ENCODE measurements around the gene PLAC1. TPM values are rescaled to one million over a fixed set of nuclear protein-coding genes. Genes with fewer than 3 reads are reported as not detected.

Gene PLAC1
- total and polyA plus RNA-seq, 9 donors: 0.12 to 0.62 (median 0.40) TPM; not detected in 4

DNA sequence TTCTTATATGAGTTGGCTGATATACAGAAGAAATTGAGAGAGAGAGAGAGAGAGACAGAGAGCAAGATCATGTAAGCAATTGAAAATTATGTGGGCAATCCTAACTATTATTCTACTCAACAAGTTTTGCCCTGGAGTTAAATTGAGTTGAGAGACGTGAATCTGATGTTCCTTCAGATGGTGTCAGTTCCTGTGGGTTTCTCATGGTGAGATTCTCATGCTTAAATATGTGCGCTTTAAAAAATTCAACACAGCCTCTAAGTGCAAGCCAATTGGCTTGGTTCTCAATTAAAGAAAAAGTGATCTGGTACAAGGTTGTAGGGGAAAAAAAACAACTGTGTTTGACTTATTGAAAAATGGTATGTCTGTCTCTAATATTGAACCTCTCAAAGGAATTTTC is 35.4 kb upstream of the PLAC1 start:
- no peaks in the 10 kb centered on the region for H3K4me1 ChIP-seq (ENCODE audit: insufficient read depth)
- 70 to 78% (median 72%) methylated on average over 2 of the region's 2 CpGs for whole genome bisulfite sequencing, 3 donors
- H3K9me3 ChIP-seq: no peaks in the 10 kb centered on the region
- TF ChIP-seq CTCF (IDR thresholded peaks at IDR 0.05): no peak
- no peak for TF ChIP-seq POLR2A (IDR thresholded peaks at IDR 0.05)
- TF ChIP-seq EP300 (IDR thresholded peaks at IDR 0.05): no peak
- no peaks in the 10 kb centered on the region for H3K27me3 ChIP-seq
- H3K27ac ChIP-seq: no peak overlapping the region
- H3K4me3 ChIP-seq: no peak overlapping the region
- H3K36me3 ChIP-seq: no peaks in the 10 kb centered on the region
- DNase-seq: no peak
- intact Hi-C loops (cut with DNase I): no loop called here

DNA sequence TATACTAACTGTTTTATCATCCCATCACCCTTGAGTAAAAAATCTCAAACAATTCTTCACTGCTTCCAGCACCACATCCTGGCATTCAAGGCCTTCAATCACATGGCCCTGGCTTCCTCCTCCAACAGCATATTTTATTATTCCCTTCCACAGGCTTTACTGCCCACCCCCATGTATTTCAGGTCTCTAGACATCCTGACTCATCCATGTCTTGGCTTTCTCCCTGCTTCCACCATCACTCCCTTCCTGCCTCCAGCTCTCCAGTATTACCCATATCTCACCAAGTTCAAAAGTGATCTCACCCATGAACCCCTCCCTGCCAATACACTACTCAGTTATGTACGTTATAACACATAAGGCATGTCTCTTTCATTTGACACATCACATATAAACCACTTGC is 34.7 kb upstream of the PLAC1 start:
- no peaks in the 10 kb centered on the region for H3K4me1 ChIP-seq (ENCODE audit: insufficient read depth)
- H3K27ac ChIP-seq: no peak overlapping the region
- H3K9me3 ChIP-seq: no peaks in the 10 kb centered on the region
- H3K27me3 ChIP-seq: no peaks in the 10 kb centered on the region
- H3K36me3 ChIP-seq: no peaks in the 10 kb centered on the region
- intact Hi-C loops (cut with DNase I): no loop called here
- TF ChIP-seq EP300 (IDR thresholded peaks at IDR 0.05) (no peak), CTCF (IDR thresholded peaks at IDR 0.05) (no peak)
- 29 to 33% (median 30%) methylated on average over 1 of the region's 1 CpG for WGBS, 3 donors
- DNase-seq: no peak
- no peak overlapping the region for H3K4me3 ChIP-seq

GRCh38 chrX:134692233-134692632 is 34.0 kb upstream of the PLAC1 start:
- Histone ChIP-seq H3K27ac (no peak overlapping the region), H3K9me3 (no peaks in the 10 kb centered on the region), H3K4me1 (ENCODE audit: insufficient read depth) (no peaks in the 10 kb centered on the region), H3K36me3 (no peaks in the 10 kb centered on the region), H3K27me3 (no peaks in the 10 kb centered on the region), H3K4me3 (no peak overlapping the region)
- TF ChIP-seq POLR2A (IDR thresholded peaks at IDR 0.05) (no peak), EP300 (IDR thresholded peaks at IDR 0.05) (no peak), CTCF (IDR thresholded peaks at IDR 0.05) (no peak)
- DNase-seq: no peak
- 15 to 25% (median 21%) methylated on average over 1 of the region's 1 CpG for WGBS, 3 donors
- intact Hi-C loops (cut with DNase I): no loop called here

- no peaks in the 10 kb centered on the region for H3K27me3 ChIP-seq
- no peak overlapping the region for H3K27ac ChIP-seq
- intact Hi-C loops (cut with DNase I): no loop called here
- no peaks in the 10 kb centered on the region for H3K36me3 ChIP-seq
- H3K9me3 ChIP-seq: no peaks in the 10 kb centered on the region
- H3K4me1 ChIP-seq (ENCODE audit: insufficient read depth): no peaks in the 10 kb centered on the region
- TF ChIP-seq POLR2A (IDR thresholded peaks at IDR 0.05) (no peak), CTCF (IDR thresholded peaks at IDR 0.05) (no peak), EP300 (IDR thresholded peaks at IDR 0.05) (no peak)
- DNase-seq: no peak
- WGBS, 3 donors: 81 to 91% (median 82%) methylated on average over 7 of the region's 7 CpGs
- no peak overlapping the region for H3K4me3 ChIP-seq
Measured at GRCh38 chrX:134691453-134691852, 33.2 kb upstream of the PLAC1 start.

- TF ChIP-seq CTCF (IDR thresholded peaks at IDR 0.05) (no peak), POLR2A (IDR thresholded peaks at IDR 0.05) (no peak), EP300 (IDR thresholded peaks at IDR 0.05) (no peak)
- Histone ChIP-seq H3K27ac (no peak overlapping the region), H3K4me3 (no peak overlapping the region), H3K9me3 (no peaks in the 10 kb centered on the region), H3K27me3 (no peaks in the 10 kb centered on the region), H3K4me1 (ENCODE audit: insufficient read depth) (no peaks in the 10 kb centered on the region), H3K36me3 (no peaks in the 10 kb centered on the region)
- DNase-seq: no peak
- 71 to 85% (median 74%) methylated on average over 1 of the region's 1 CpG for WGBS, 3 donors
- intact Hi-C loops (cut with DNase I): no loop called here
Measured at GRCh38 chrX:134688839-134689238, 30.6 kb upstream of the PLAC1 start.

Measured in ovary (tissue), 9 donors.